GM19239 (cell line): ENCODE measurements around the gene PPP2R5C.
"Not testable (repeated sequence)": the region's sequence is repeated elsewhere in the genome, so short reads cannot be mapped to it uniquely, and the experiment has no call there.

ENCODE experiments used
- DNase-seq: peaks from one replicate; pipeline ENCODE4 v3.0.0; 2011; ENCODE audit warnings: low spot score; ENCODE audit not compliant: insufficient read length
- FAIRE-seq: peaks from 2 replicates; lab custom pipeline; 2011; peaks lifted over from hg19 to GRCh38; lab: Jason Lieb, UNC

Gene PPP2R5C

GRCh38 chr14:101774814-101775213 lies 13.3 kb downstream of the PPP2R5C start:
- peak; percentile 79 for FAIRE-seq

GRCh38 chr14:101775826-101776225 lies 14.3 kb downstream of the PPP2R5C start:
- DNase-seq, result no peak
- FAIRE-seq, result peak; percentile 26

More at GRCh38 chr14:101774814-101775213, 13.3 kb downstream of the PPP2R5C start:
- DNase-seq, result no peak

GRCh38 chr14:101776344-101776743 lies 14.8 kb downstream of the PPP2R5C start:
- no peak for DNase-seq
- peak; percentile 48 for FAIRE-seq

GRCh38 chr14:101780390-101780789 lies 18.9 kb downstream of the PPP2R5C start:
- DNase-seq (no peak), FAIRE-seq (peak; percentile 21)

- FAIRE-seq, result no peak
- no peak for DNase-seq
Observed at GRCh38 chr14:101780887-101781239, 19.4 kb downstream of the PPP2R5C start.

- FAIRE-seq, result peak; percentile 47
Observed at GRCh38 chr14:101781240-101782061, 19.9 kb downstream of the PPP2R5C start.

GRCh38 chr14:101783260-101784016 lies 21.9 kb downstream of the PPP2R5C start:
- DNase-seq (no peak), FAIRE-seq (no peak)

More at GRCh38 chr14:101781240-101782061, 19.9 kb downstream of the PPP2R5C start:
- no peak for DNase-seq

- FAIRE-seq (no peak), DNase-seq (no peak)
Observed at GRCh38 chr14:101784631-101785030, 23.1 kb downstream of the PPP2R5C start.

- FAIRE-seq (no peak), DNase-seq (no peak)
Observed at GRCh38 chr14:101788016-101788635, 26.6 kb downstream of the PPP2R5C start.

- DNase-seq (no peak), FAIRE-seq (no peak)
Observed at GRCh38 chr14:101789222-101789621, 27.7 kb downstream of the PPP2R5C start.

GRCh38 chr14:101790232-101790631 lies 28.7 kb downstream of the PPP2R5C start:
- FAIRE-seq (peak; percentile 62), DNase-seq (no peak)

- FAIRE-seq (peak; percentile 83), DNase-seq (peak; percentile 36)
Observed at GRCh38 chr14:101791919-101792572, 30.5 kb downstream of the PPP2R5C start.

- FAIRE-seq (no peak), DNase-seq (no peak)
Observed at GRCh38 chr14:101796016-101796415, 34.5 kb downstream of the PPP2R5C start.

- FAIRE-seq (no peak), DNase-seq (no peak)
Observed at GRCh38 chr14:101796479-101796878, 35.0 kb downstream of the PPP2R5C start.

GRCh38 chr14:101797856-101798255 lies 36.3 kb downstream of the PPP2R5C start:
- FAIRE-seq (no peak), DNase-seq (no peak)

- FAIRE-seq, result not testable (repeated sequence)
Observed at GRCh38 chr14:101804373-101804772, 42.9 kb downstream of the PPP2R5C start.

GRCh38 chr14:101806252-101806651 lies 44.7 kb downstream of the PPP2R5C start:
- DNase-seq, FAIRE-seq: not testable (repeated sequence)

More at GRCh38 chr14:101804373-101804772, 42.9 kb downstream of the PPP2R5C start:
- DNase-seq, result not testable (repeated sequence)

- no peak for FAIRE-seq
- DNase-seq, result no peak
Observed at GRCh38 chr14:101808020-101808641, 46.6 kb downstream of the PPP2R5C start.

- FAIRE-seq (no peak), DNase-seq (no peak)
Observed at GRCh38 chr14:101808894-101809670, 47.6 kb downstream of the PPP2R5C start.
